ENCODE data around the gene ITGAD. TPM values are rescaled to one million over a fixed set of nuclear protein-coding genes. Genes with fewer than 3 reads are reported as not detected.
"Not testable (repeated sequence)": the region's sequence is repeated elsewhere in the genome, so short reads cannot be mapped to it uniquely, and the experiment has no call there.

ITGAD gene
- total RNA-seq, 1 donor from 2014 or later, result not detected

GRCh38 chr16:31414706-31415105 lies 21.6 kb downstream of the ITGAD start:
- H3K4me3 ChIP-seq (ENCODE audit: insufficient read depth, low read depth, low read length), result no peak overlapping the region
- Mint-ChIP-seq H3K27ac (ENCODE audit: unreplicated experiment) (no peak overlapping the region), H3K36me3 (ENCODE audit: low read depth, unreplicated experiment) (peaks cover 4% of the 10 kb centered on the region), H3K27me3 (ENCODE audit: low read depth, unreplicated experiment) (peaks cover 57% of the 10 kb centered on the region), H3K9me3 (ENCODE audit: unreplicated experiment) (peaks cover 16% of the 10 kb centered on the region), H3K4me1 (ENCODE audit: low read depth, unreplicated experiment) (no peaks in the 10 kb centered on the region), H3K4me3 (ENCODE audit: unreplicated experiment) (no peak overlapping the region)
- no peaks in the 10 kb centered on the region for H3K36me3 ChIP-seq (ENCODE audit: insufficient read depth, low read length)
- TF ChIP-seq, protein P1, sequence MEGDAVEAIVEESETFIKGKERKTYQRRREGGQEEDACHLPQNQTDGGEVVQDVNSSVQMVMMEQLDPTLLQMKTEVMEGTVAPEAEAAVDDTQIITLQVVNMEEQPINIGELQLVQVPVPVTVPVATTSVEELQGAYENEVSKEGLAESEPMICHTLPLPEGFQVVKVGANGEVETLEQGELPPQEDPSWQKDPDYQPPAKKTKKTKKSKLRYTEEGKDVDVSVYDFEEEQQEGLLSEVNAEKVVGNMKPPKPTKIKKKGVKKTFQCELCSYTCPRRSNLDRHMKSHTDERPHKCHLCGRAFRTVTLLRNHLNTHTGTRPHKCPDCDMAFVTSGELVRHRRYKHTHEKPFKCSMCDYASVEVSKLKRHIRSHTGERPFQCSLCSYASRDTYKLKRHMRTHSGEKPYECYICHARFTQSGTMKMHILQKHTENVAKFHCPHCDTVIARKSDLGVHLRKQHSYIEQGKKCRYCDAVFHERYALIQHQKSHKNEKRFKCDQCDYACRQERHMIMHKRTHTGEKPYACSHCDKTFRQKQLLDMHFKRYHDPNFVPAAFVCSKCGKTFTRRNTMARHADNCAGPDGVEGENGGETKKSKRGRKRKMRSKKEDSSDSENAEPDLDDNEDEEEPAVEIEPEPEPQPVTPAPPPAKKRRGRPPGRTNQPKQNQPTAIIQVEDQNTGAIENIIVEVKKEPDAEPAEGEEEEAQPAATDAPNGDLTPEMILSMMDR (IDR thresholded peaks at IDR 0.05; ENCODE audit: insufficient read depth, low read depth, low read length), result no peak
- no peak for TF ChIP-seq EZH2 (IDR thresholded peaks at IDR 0.05; ENCODE audit: insufficient read depth, low read length)
- H3K4me2 ChIP-seq (ENCODE audit: low read length), result no peak overlapping the region
- no peaks in the 10 kb centered on the region for H3K27me3 ChIP-seq (ENCODE audit: insufficient read depth, low read length)
- no peak for DNase-seq (ENCODE audit: low read depth)
- FAIRE-seq, result no peak
- H3K4me1 ChIP-seq (ENCODE audit: insufficient read depth, low read length), result no peaks in the 10 kb centered on the region
- no peaks in the 10 kb centered on the region for H4K20me1 ChIP-seq (ENCODE audit: insufficient read depth, low read length)
- no peak overlapping the region for H2AFZ ChIP-seq (ENCODE audit: low read depth, low read length)
- H3K9ac ChIP-seq (ENCODE audit: low read length), result no peak overlapping the region
- H3K9me3 ChIP-seq (ENCODE audit: insufficient read depth, low read depth, low read length), result no peaks in the 10 kb centered on the region
- no peak overlapping the region for H3K27ac ChIP-seq (ENCODE audit: low read depth, low read length)
- no peaks in the 10 kb centered on the region for H3K79me2 ChIP-seq (ENCODE audit: insufficient read depth, low read length)

- no peaks in the 10 kb centered on the region for H3K4me1 ChIP-seq (ENCODE audit: insufficient read depth, low read length)
- H3K4me1 Mint-ChIP-seq (ENCODE audit: low read depth, unreplicated experiment), result no peaks in the 10 kb centered on the region
- H3K9me3 Mint-ChIP-seq (ENCODE audit: unreplicated experiment), result peaks cover 24% of the 10 kb centered on the region
- H3K4me3 ChIP-seq (ENCODE audit: insufficient read depth, low read depth, low read length), result no peak overlapping the region
- no peak overlapping the region for H3K9ac ChIP-seq (ENCODE audit: low read length)
- H4K20me1 ChIP-seq (ENCODE audit: insufficient read depth, low read length), result no peaks in the 10 kb centered on the region
- no peak for DNase-seq (ENCODE audit: low read depth)
- H3K4me3 Mint-ChIP-seq (ENCODE audit: unreplicated experiment), result no peak overlapping the region
- no peaks in the 10 kb centered on the region for H3K27me3 ChIP-seq (ENCODE audit: insufficient read depth, low read length)
- H3K9me3 ChIP-seq (ENCODE audit: insufficient read depth, low read depth, low read length), result no peaks in the 10 kb centered on the region
- H3K4me2 ChIP-seq (ENCODE audit: low read length), result no peak overlapping the region
- H3K27ac ChIP-seq (ENCODE audit: low read depth, low read length), result no peak overlapping the region
- FAIRE-seq, result no peak
- TF ChIP-seq, protein P1 (IDR thresholded peaks at IDR 0.05; ENCODE audit: insufficient read depth, low read depth, low read length), result no peak
- TF ChIP-seq EZH2 (IDR thresholded peaks at IDR 0.05; ENCODE audit: insufficient read depth, low read length), result no peak
- no peak overlapping the region for H2AFZ ChIP-seq (ENCODE audit: low read depth, low read length)
- no peaks in the 10 kb centered on the region for H3K79me2 ChIP-seq (ENCODE audit: insufficient read depth, low read length)
- peaks cover 56% of the 10 kb centered on the region for H3K27me3 Mint-ChIP-seq (ENCODE audit: low read depth, unreplicated experiment)
- peaks cover 4% of the 10 kb centered on the region for H3K36me3 Mint-ChIP-seq (ENCODE audit: low read depth, unreplicated experiment)
- H3K36me3 ChIP-seq (ENCODE audit: insufficient read depth, low read length), result no peaks in the 10 kb centered on the region
- H3K27ac Mint-ChIP-seq (ENCODE audit: unreplicated experiment), result no peak overlapping the region
Measured at GRCh38 chr16:31416371-31416770, 23.2 kb downstream of the ITGAD start.

- not testable (repeated sequence) for H3K36me3 Mint-ChIP-seq (ENCODE audit: low read depth, unreplicated experiment); H3K4me1 ChIP-seq (ENCODE audit: insufficient read depth, low read length); H3K9ac ChIP-seq (ENCODE audit: low read length); H3K9me3 ChIP-seq (ENCODE audit: insufficient read depth, low read depth, low read length); H3K27me3 ChIP-seq (ENCODE audit: insufficient read depth, low read length); H3K27ac Mint-ChIP-seq (ENCODE audit: unreplicated experiment); H3K4me2 ChIP-seq (ENCODE audit: low read length); H3K4me3 Mint-ChIP-seq (ENCODE audit: unreplicated experiment); H3K27ac ChIP-seq (ENCODE audit: low read depth, low read length); H4K20me1 ChIP-seq (ENCODE audit: insufficient read depth, low read length); DNase-seq (ENCODE audit: low read depth); H3K4me1 Mint-ChIP-seq (ENCODE audit: low read depth, unreplicated experiment); H3K79me2 ChIP-seq (ENCODE audit: insufficient read depth, low read length); H3K36me3 ChIP-seq (ENCODE audit: insufficient read depth, low read length); FAIRE-seq; H2AFZ ChIP-seq (ENCODE audit: low read depth, low read length); H3K4me3 ChIP-seq (ENCODE audit: insufficient read depth, low read depth, low read length)
- peaks cover 24% of the 10 kb centered on the region for H3K9me3 Mint-ChIP-seq (ENCODE audit: unreplicated experiment)
- peaks cover 52% of the 10 kb centered on the region for H3K27me3 Mint-ChIP-seq (ENCODE audit: low read depth, unreplicated experiment)
Measured at GRCh38 chr16:31417036-31417435, 23.9 kb downstream of the ITGAD start.

Data from astrocyte (in vitro differentiated cells and primary cell).